ENCODE data around the gene CCDC144A.
"Not testable (repeated sequence)": the region's sequence is repeated elsewhere in the genome, so short reads cannot be mapped to it uniquely, and the experiment has no call there.

The CCDC144A gene

GRCh38 chr17:16689731-16690281 is at the start of gene CCDC144A:
Gene CCDC144A, plus strand, starts transcription at chr17:16690241. Its CDS starts 160 bp downstream, at chr17:16690401.
- peak; percentile 44 for DNase-seq

DNA sequence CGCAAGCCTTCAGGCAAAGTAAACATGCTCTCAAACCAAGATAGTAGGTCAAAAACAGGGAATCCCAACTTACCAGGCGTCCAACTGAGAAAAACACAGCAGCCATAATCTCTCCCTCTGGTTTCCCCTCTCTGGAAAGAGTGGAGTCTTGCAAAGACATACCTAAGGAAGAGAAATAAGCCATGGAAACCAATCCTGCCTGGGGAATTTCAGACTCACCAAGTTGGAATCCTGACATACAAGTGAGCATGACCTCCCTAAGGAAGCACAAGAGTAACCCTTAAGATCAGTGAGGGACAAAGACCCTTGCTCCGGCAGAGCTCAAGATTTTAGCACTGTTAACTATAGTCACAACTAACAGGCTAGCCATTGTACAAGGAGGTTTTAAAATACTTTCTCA is 40.5 kb upstream of the CCDC144A start:
- no peak for DNase-seq

GRCh38 chr17:16652252-16652651 is 37.8 kb upstream of the CCDC144A start:
- no peak for DNase-seq

DNA sequence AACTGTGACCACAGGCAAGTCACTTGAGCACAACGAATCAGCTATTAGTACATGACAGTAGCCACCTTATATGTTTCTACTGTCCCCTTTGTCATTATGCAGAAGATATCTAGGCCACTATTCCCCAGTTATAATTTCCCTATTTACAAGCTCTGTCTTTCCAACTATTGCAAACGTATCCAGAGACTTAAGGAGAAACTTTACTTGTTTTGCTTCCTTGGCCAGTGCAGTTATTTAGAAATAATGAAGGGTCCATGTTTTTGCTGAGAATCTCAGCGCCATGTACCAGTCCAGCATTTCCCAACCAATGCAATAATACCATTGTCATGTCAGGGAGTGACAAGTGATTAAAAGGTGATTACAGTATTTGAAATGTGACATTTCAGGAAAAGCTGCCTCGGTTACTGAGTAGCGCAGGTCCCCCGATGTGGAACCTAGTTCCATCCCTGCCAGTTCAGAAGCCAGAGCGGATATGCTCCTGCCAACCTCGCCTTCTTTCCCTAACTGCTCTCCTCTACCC is 37.1 kb upstream of the CCDC144A start:
- DNase-seq: peak; percentile 11

- DNase-seq: peak; percentile 94
Measured at GRCh38 chr17:16653367-16654041, 36.5 kb upstream of the CCDC144A start, which contains the start of gene ZNF624. Gene ZNF624, minus strand, starts transcription at chr17:16653850.

- DNase-seq: no peak
Measured at GRCh38 chr17:16661217-16661616, 28.8 kb upstream of the CCDC144A start.

DNA sequence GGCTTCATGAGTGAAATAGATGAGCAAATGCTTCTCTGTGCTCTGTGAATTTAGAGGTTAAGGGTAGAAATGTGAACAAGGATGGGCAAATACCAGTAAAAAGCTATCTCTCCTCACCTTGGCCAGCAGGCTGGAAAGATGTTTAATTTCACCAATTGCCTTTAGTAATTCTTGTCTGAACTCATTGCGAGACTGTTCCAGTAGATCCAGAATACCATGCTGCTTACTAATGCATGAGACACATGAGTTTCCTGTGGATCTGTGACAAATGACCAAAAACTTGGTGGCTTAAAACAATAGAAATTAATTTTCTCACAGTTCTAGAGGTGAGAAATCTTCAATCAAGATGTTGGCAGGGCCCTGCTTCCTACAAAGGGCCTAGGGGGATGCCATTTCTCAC is 27.1 kb upstream of the CCDC144A start:
- no peak for DNase-seq

GRCh38 chr17:16666553-16666906 is 23.5 kb upstream of the CCDC144A start:
- DNase-seq: not testable (repeated sequence)

- peak; percentile 44 for DNase-seq
Measured at GRCh38 chr17:16666907-16667636, 23.0 kb upstream of the CCDC144A start.

DNA sequence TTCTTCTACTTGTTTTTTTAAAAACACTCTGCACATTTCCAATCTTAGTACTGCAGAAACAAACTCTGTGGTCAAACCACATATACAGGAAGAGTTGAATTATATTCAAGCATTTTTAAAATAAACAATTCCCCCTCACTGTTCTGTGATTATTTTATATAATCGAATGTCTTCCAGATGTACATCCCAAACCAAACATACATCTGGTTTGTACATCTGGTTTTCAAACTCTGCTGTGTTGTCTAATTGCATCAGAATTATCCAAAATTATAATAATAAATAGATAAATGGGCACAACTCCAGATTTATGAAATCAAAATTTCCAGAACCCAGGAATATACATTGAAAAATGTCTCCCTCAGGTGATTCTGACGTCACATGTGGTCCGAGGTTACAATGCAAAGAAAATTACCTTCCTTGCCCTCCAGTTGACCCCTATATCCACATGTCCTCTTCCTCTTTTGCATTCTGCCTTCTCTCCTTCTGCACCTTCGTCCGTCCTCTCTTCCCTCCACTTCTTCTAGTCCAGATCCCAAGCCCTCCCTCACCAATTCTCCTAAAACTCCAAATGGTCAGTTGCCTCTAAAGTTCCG is 13.3 kb upstream of the CCDC144A start:
- no peak for DNase-seq

- DNase-seq: not testable (repeated sequence)
Measured at GRCh38 chr17:16683290-16684138, 6.5 kb upstream of the CCDC144A start.

- not testable (repeated sequence) for DNase-seq
Measured at GRCh38 chr17:16686019-16686418, 4.0 kb upstream of the CCDC144A start.

DNA sequence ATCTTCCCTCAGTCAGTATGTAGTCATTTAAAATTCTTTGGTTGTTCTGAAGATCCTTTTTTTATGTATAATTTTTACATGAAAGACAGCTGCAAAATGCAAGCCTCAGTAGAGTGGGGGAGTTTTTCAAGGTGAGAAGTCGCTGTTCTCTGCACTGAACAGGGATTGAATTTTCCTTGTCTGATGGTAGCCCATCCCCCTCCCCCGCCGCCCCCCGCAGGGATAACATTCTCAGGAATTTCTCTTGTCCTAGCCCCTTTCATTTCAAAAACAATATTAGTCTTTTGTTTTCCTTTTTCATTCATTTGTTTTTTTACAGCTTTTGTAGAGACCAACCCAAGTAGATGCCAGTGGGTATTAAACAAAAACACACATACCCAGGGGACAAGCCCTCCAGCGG is 2.9 kb upstream of the CCDC144A start:
- DNase-seq: not testable (repeated sequence)

DNA sequence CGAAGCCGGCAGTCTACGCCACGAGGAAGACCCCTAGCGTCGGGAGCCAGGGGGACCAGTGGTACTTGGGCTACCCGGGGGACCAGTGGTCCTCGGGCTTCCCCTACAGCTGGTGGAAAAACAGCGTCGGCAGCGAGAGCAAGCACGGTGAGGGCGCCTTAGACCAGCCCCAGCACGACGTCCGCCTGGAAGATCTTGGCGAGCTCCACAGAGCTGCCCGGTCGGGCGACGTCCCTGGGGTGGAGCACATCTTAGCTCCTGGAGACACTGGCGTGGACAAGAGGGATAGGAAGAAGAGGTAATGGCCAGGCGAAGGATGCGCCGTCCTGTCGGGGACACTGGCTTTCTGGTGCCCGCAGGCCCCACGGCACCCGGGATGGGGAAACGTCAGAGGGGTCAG is 406 bp downstream of the CCDC144A start:
- not testable (repeated sequence) for DNase-seq

- not testable (repeated sequence) for DNase-seq
Measured at GRCh38 chr17:16697603-16698002, 7.6 kb downstream of the CCDC144A start.

DNA sequence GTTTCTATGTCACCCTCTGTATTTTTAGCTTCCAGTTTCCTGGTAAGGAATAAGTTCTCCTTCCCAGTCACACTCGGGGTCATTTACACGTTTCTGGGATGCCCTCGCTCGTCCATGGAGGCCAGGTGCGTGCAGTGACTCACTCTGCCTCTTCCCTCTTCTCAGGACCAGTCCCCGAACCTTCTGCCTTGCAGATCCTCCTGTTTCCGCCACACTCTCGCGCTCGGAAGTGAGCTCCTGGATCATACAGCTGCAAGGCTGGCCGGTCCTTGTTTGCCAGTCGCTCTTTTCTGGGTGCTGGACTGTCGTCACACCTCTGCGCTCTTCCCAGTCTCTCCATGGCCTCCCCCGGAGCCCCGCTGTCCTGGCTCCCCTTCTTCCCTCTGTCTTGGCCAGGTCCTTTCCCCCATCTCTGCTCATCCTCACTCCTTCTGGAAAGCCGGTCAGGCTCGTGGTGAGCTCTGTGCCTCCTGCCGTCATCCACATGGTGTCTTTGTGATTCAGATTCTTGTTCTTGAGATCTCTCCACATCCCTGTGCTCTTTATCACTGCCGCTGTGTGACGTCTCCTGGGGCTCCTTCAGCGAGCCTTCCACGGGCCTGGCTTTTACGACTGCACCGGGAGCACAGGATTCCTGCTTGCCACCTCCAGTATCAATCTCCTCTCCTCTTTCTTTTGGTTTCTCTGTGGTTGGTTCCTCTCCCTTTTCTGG is 55.6 kb downstream of the CCDC144A start:
- peak; percentile 65 for DNase-seq

GRCh38 chr17:16746571-16746970 is 56.5 kb downstream of the CCDC144A start:
- DNase-seq: peak; percentile 36

DNA sequence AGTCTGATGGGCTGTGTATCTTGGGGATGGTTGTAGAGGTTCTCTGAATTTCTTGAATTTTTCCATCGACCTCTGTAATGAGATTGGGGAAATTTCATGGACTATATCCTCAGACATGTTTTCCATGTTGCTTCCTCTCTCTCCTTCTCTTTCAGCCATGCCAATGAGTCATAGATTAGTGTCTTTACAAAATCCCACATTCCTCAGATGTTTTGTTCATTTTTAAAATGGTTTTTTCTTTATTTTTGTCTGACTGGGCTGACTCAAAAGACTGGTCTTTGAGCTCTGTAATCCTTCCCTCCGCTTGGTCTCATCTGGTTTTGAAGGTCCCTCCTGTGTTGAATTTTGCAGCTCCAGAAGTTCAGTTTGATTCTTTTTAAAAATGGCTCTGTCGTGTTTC is 60.5 kb downstream of the CCDC144A start:
- not testable (repeated sequence) for DNase-seq

GRCh38 chr17:16751224-16751923 is 61.3 kb downstream of the CCDC144A start:
- peak; percentile 34 for DNase-seq

DNA sequence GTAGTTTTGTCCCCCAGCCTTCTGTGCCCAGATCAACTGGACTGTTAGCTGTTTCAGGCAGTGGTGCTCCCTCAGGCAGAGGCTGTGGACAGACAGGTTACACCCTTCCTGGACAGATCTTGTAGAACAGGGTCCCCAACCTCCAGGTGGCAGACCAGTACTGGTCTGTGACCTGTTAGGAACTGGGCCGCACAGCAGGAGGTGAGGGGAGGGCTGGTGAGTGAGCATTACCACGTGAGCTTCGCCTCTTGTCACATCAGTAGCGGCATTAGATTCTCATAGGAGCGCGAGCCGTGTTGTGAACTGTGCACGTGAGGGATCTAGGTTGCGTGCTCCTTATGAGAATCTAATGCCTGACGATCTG is 61.9 kb downstream of the CCDC144A start:
- not testable (repeated sequence) for DNase-seq

GRCh38 chr17:16757520-16757919 is 67.5 kb downstream of the CCDC144A start:
- DNase-seq: not testable (repeated sequence)

Measured in DMS53 (cell line).